Liver (tissue), 9 donors: ENCODE results near the gene UPF3A. TPM values are rescaled to one million over a fixed set of nuclear protein-coding genes. Genes with fewer than 3 reads are reported as not detected.
A peak's percentile ranks its signal among the peaks of the same experiment; 100 is the strongest.

Experiments used
- DNase-seq: peaks from one replicate; pipeline ENCODE4 v3.0.0-alpha.2; 2017; ENCODE audit warnings: low spot score
- H3K27ac ChIP-seq, 2 donors: one replicate each; pipeline ENCODE4 v1.7.0; 2013; ENCODE audit warnings: inconsistent platforms in 2 of 2, low read length in 2 of 2, control low read depth in 1 of 2, low read depth in 1 of 2, mild to moderate bottlenecking in 1 of 2
- H3K27me3 ChIP-seq, 4 donors: one replicate each; pipeline versions ENCODE4 v1.6.1 to v1.7.0; 2013; ENCODE audit warnings: low read length in 3 of 4, inconsistent platforms in 1 of 4, mild to moderate bottlenecking in 1 of 4, moderate library complexity in 1 of 4; ENCODE audit not compliant: control insufficient read depth in 4 of 4, insufficient read depth in 4 of 4
- H3K36me3 ChIP-seq, 4 donors: one replicate each; pipeline versions ENCODE4 v1.6.1 to v1.7.0; 2013; ENCODE audit warnings: low read length in 3 of 4, mild to moderate bottlenecking in 3 of 4, low read depth in 1 of 4, moderate library complexity in 1 of 4; ENCODE audit not compliant: control insufficient read depth in 4 of 4, insufficient read depth in 3 of 4
- H3K4me1 ChIP-seq, 4 donors: one replicate each; pipeline versions ENCODE4 v1.6.1 to v1.7.0; 2013; ENCODE audit warnings: low read length in 3 of 4, mild to moderate bottlenecking in 3 of 4, moderate library complexity in 1 of 4; ENCODE audit not compliant: control insufficient read depth in 4 of 4, insufficient read depth in 4 of 4
- H3K4me3 ChIP-seq, 3 donors: one replicate each; pipeline versions ENCODE4 v1.6.1 to v1.7.0; 2013; ENCODE audit warnings: low read length in 3 of 3, control low read depth in 1 of 3, low read depth in 1 of 3, mild to moderate bottlenecking in 1 of 3
- H3K9ac ChIP-seq, 2 donors: one replicate each; pipeline ENCODE4 v1.7.0; 2013; ENCODE audit warnings: low read length in 2 of 2, mild to moderate bottlenecking in 2 of 2, moderate library complexity in 2 of 2, control low read depth in 1 of 2, low read depth in 1 of 2
- H3K9me3 ChIP-seq, 4 donors: one replicate each; pipeline versions ENCODE4 v1.6.1 to v1.7.0; 2013; ENCODE audit warnings: low read length in 3 of 4; ENCODE audit not compliant: control insufficient read depth in 4 of 4
- ATF3 ChIP-seq: IDR thresholded peaks from 2 replicates; pipeline ENCODE4 v1.6.1; 2016; ENCODE audit warnings: antibody characterized with exemption
- CTCF ChIP-seq: fragments of 150-350 bp; IDR thresholded peaks from 2 replicates; pipeline ENCODE4 v1.5.1; 2017; ENCODE audit warnings: improper control_type of control experiment, low read depth, low read length; ENCODE audit not compliant: missing input control
- EGR1 ChIP-seq, 2 donors: IDR thresholded peaks; 2 replicates each; pipeline ENCODE4 v1.6.1; 2016 to 2018; ENCODE audit warnings: antibody characterized with exemption in 2 of 2, low read depth in 2 of 2
- FOXA1 ChIP-seq: IDR thresholded peaks from 2 replicates; pipeline ENCODE4 v1.6.1; 2016; ENCODE audit warnings: antibody characterized with exemption
- FOXA2 ChIP-seq: IDR thresholded peaks from 2 replicates; pipeline ENCODE4 v1.6.1; 2016; ENCODE audit warnings: antibody characterized with exemption
- GABPA ChIP-seq, 2 donors: IDR thresholded peaks in 1 of 2; conservative IDR thresholded peaks in 1 of 2; 2 replicates each; pipeline ENCODE4 v1.6.1; 2016; ENCODE audit warnings: antibody characterized with exemption in 2 of 2, mild to moderate bottlenecking in 1 of 2, moderate library complexity in 1 of 2
- HNF4A ChIP-seq, 2 donors: conservative IDR thresholded peaks; 2 replicates each; pipeline ENCODE4 v1.6.1; 2016; ENCODE audit warnings: antibody characterized with exemption in 2 of 2, mild to moderate bottlenecking in 2 of 2
- MAX ChIP-seq: IDR thresholded peaks from 2 replicates; pipeline ENCODE4 v1.6.1; 2016; ENCODE audit warnings: antibody characterized with exemption
- NR2F2 ChIP-seq: IDR thresholded peaks from 2 replicates; pipeline ENCODE4 v1.6.1; 2016; ENCODE audit warnings: antibody characterized with exemption
- RAD21 ChIP-seq, 2 donors: IDR thresholded peaks; 2 replicates each; pipeline ENCODE4 v1.6.1; 2016; ENCODE audit warnings: antibody characterized with exemption in 2 of 2, mild to moderate bottlenecking in 2 of 2
- REST ChIP-seq: IDR thresholded peaks from 2 replicates; pipeline ENCODE4 v1.6.1; 2016; ENCODE audit warnings: antibody characterized with exemption, mild to moderate bottlenecking
- RXRA ChIP-seq, 2 donors: IDR thresholded peaks; 2 replicates each; pipeline ENCODE4 v1.6.1; 2017 to 2018; ENCODE audit warnings: antibody characterized with exemption in 2 of 2, mild to moderate bottlenecking in 1 of 2
- SP1 ChIP-seq: IDR thresholded peaks from 2 replicates; pipeline ENCODE4 v1.6.1; 2018; ENCODE audit warnings: antibody characterized with exemption, mild to moderate bottlenecking
- TAF1 ChIP-seq: conservative IDR thresholded peaks from 2 replicates; pipeline ENCODE4 v1.6.1; 2016; ENCODE audit warnings: antibody characterized with exemption, mild to moderate bottlenecking
- YY1 ChIP-seq: IDR thresholded peaks from 2 replicates; pipeline ENCODE4 v1.6.1; 2016; ENCODE audit warnings: antibody characterized with exemption, mild to moderate bottlenecking
- ZBTB33 ChIP-seq: IDR thresholded peaks from 2 replicates; pipeline ENCODE4 v1.6.1; 2016; ENCODE audit warnings: antibody characterized with exemption
- WGBS: extraction: QIAGEN DNeasy Blood & Tissue Kit; methylation state at CpG from one replicate; pipeline ENCODE4 v1.1.7; 2013; 5-methylcytosine and 5-hydroxymethylcytosine counted together
- polyA plus RNA-seq, 2 donors: library from polyadenylated mRNA; stranded (reverse) in 1 of 2; unstranded in 1 of 2; fragments of 200-250 nt in 1 of 2; fragments of >200 nt in 1 of 2; fragmentation: Nextera tagmentation in 1 of 2; extraction: Ambion mirVana in 1 of 2; gene quantifications; one replicate each; pipeline versions ENCODE4 v1.2.1 to v1.2.3, GENCODE V29; 2013 to 2015
- total RNA-seq, 2 donors: library from RNA; depleted of rRNA; stranded (reverse); fragments of >200 nt; gene quantifications; one replicate each; pipeline ENCODE4 v1.2.3, GENCODE V29; 2014
- donor health status: healthy.
- donor health status: healthy.
- donor health status: healthy.
- donor health status: healthy.
- donor health status: healthy.

The UPF3A gene
- total and polyA plus RNA-seq, 4 donors, result 11.0 to 26.5 (median 17.2) TPM

GRCh38 chr13:114299604-114300305, 18.4 kb downstream of the UPF3A start:
- Histone ChIP-seq H3K27me3 (no peaks in the 10 kb centered on the region), H3K9me3 (no peaks in the 10 kb centered on the region), H3K9ac (no peak overlapping the region), H3K36me3 (peaks cover 6 to 49% (median 26%) of the 10 kb centered on the region in 4 donors), H3K27ac (no peak overlapping the region), H3K4me3 (no peak overlapping the region), H3K4me1 (peaks cover 0 to 3% (median 0%) of the 10 kb centered on the region in 4 donors)
- 95% methylated on average over 12 of the region's 12 CpGs for WGBS
- no peak for DNase-seq
- no peak for TF ChIP-seq RXRA (IDR thresholded peaks at IDR 0.05)

GRCh38 chr13:114303700-114304327, 22.4 kb downstream of the UPF3A start:
- peaks cover 6 to 45% (median 23%) of the 10 kb centered on the region in 4 donors for H3K36me3 ChIP-seq
- no peaks in the 10 kb centered on the region for H3K9me3 ChIP-seq
- H3K27ac ChIP-seq, result peak overlapping the region in 1 of 2 donors; percentile 25
- TF ChIP-seq SP1 (no peak), NR2F2 (no peak), ZBTB33 (no peak), GABPA (IDR thresholded peaks at IDR 0.05 in 1 of 2, conservative IDR thresholded peaks at IDR 0.05 in 1 of 2) (no peak), RAD21 (IDR thresholded peaks at IDR 0.05) (no peak), ATF3 (no peak), HNF4A (conservative IDR thresholded peaks at IDR 0.05) (no peak), REST (no peak), MAX (no peak), RXRA (IDR thresholded peaks at IDR 0.05) (no peak), TAF1 (no peak), CTCF (no peak), EGR1 (IDR thresholded peaks at IDR 0.05; ENCODE audit: low read depth in 2 of 2) (no peak), YY1 (no peak), FOXA2 (no peak), FOXA1 (no peak)
- no peak overlapping the region for H3K4me3 ChIP-seq
- no peaks in the 10 kb centered on the region for H3K27me3 ChIP-seq
- H3K9ac ChIP-seq, result no peak overlapping the region
- DNase-seq, result no peak
- WGBS, result 91% methylated on average over 11 of the region's 11 CpGs
- peaks cover 0 to 3% (median 0%) of the 10 kb centered on the region in 4 donors for H3K4me1 ChIP-seq
